ENCODE results near the gene TMEM121. TPM values are rescaled to one million over a fixed set of nuclear protein-coding genes. Genes with fewer than 3 reads are reported as not detected.

Gene TMEM121
- total and polyA plus RNA-seq, 2 of the 8 experiments (the other 6 are each of a cell fraction or from before 2014, with no cell fraction given): 1.9 TPM; not detected in 1

DNA sequence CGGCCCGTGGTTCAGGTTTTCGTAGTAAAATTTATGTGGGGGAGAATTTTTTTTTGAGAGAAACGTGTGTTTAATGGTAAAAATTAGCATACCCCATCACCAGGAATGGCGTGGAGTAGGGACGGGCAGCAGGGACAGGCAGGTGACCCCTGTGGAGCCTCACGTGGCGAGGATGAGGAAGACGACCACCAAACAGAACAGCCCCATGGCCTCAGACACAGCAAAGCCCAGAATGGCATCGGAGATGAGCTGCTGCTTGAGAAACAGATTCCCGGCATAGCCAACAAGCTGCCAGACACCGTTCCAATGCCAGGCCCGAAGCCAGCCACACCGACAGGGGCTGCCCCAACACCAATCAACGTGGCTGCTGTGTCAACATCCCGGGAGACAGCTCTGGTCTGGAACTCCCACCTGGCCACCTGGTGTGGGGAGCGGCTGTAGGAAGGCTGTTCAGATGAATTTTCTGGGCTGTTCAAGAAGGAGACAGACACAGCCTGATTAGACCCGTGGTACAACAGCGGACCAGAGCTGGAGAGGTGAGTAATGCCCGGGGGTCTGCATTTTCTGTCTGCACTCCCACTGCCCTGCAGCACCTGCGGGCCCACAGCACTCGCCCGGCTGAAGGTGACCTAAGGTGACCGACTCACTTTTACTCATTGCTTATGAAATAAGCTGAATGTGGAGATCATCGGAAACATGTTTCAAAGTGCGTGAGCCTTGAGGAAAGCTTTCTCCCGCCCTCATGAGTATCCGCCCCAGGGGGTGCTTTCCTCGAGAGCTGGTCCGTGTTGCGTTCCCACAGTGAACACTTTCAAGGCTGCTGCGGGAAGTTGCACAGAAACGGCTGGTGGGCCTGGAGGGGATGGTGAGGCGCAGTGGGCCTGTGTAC lies 10.6 kb downstream of the TMEM121 start (continued):
- TF ChIP-seq CHD7 (IDR thresholded peaks at IDR 0.05; ENCODE audit: insufficient replicate concordance, low read length) (no peak), EZH2 (IDR thresholded peaks at IDR 0.05; ENCODE audit: low read depth, low read length, severe bottlenecking) (no peak), FOSL1 (IDR thresholded peaks at IDR 0.05; ENCODE audit: insufficient read depth, low read depth, low read length) (no peak), YY1 (IDR thresholded peaks at IDR 0.05; ENCODE audit: low read depth, low read length) (no peak), RNF2 (IDR thresholded peaks at IDR 0.05; ENCODE audit: borderline replicate concordance, low read depth, low read length, missing control alignments, poor library complexity, severe bottlenecking) (no peak), CBX8 (IDR thresholded peaks at IDR 0.05; ENCODE audit: borderline replicate concordance, low read depth, low read length) (no peak), CTBP2 (IDR thresholded peaks at IDR 0.05; ENCODE audit: borderline replicate concordance, insufficient read depth, insufficient read length, low read length) (no peak), RBBP5 (IDR thresholded peaks at IDR 0.05; ENCODE audit: borderline replicate concordance, low read depth, low read length) (no peak)

Measured in H1 (cell line).